Panc1 (cell line): ENCODE measurements around the gene COMMD9. TPM values are rescaled to one million over a fixed set of nuclear protein-coding genes. Genes with fewer than 3 reads are reported as not detected.

ENCODE experiments used
- ATAC-seq: fragments of 200-7000 bp; cut with Tn5 transposase; 2 replicates; pipeline ENCODE4 v1.9.1; 2020; ENCODE audit warnings: mild to moderate bottlenecking, moderate library complexity
- BruUV-seq: library from RNA; stranded (reverse); fragments of 400-500 nt; replicated peaks from 2 replicates; lab custom pipeline; 2021; lab: Mats Ljungman, UMichigan
- CTCF ChIA-PET: fragments of 300-600 bp; sonication (Branson Sonifier 250); formaldehyde crosslinking; loops from one replicate; lab custom pipeline; 2022; ENCODE audit warnings: antibody characterized with exemption; lab: Charles Lee
- POLR2A ChIA-PET: fragments of 300-600 bp; sonication (Branson Sonifier 250); formaldehyde crosslinking; loops from one replicate; lab custom pipeline; 2022; ENCODE audit warnings: antibody characterized with exemption; lab: Charles Lee
- DNase-seq: peaks from one replicate; pipeline ENCODE4 v3.0.0-alpha.2; 2010; ENCODE audit warnings: low read depth, low spot score
- H3K27ac ChIP-seq: 2 replicates; pipeline ENCODE4 v1.5.1; 2011; ENCODE audit warnings: mild to moderate bottlenecking, low read length, inconsistent platforms
- H3K27me3 ChIP-seq: fragments of 200-500 bp; sonication (Bioruptor generic); 2 replicates; pipeline ENCODE4 v1.6.0; 2014; ENCODE audit warnings: low read length, inconsistent platforms; ENCODE audit not compliant: control insufficient read depth, insufficient read depth
- H3K36me3 ChIP-seq: fragments of 200-500 bp; sonication (Bioruptor generic); 2 replicates; pipeline ENCODE4 v1.5.1; 2014; ENCODE audit warnings: inconsistent platforms, mild to moderate bottlenecking, low read length, moderate library complexity; ENCODE audit not compliant: control insufficient read depth, insufficient read depth
- H3K4me1 ChIP-seq: 2 replicates; pipeline ENCODE4 v1.5.1; 2011; ENCODE audit warnings: inconsistent platforms, mild to moderate bottlenecking, low read length, moderate library complexity; ENCODE audit not compliant: control insufficient read depth, insufficient read depth
- H3K4me3 ChIP-seq, 2 experiments: 2 replicates each; pipeline ENCODE4 v1.5.1; 2011 to 2012; ENCODE audit warnings: low read depth in 2 of 2, low read length in 2 of 2, mild to moderate bottlenecking in 2 of 2, inconsistent platforms in 1 of 2, moderate library complexity in 1 of 2
- H3K9me3 ChIP-seq: fragments of 200-500 bp; sonication (Bioruptor generic); 2 replicates; pipeline ENCODE4 v1.5.1; 2014; ENCODE audit warnings: low read depth, mild to moderate bottlenecking, inconsistent platforms, low read length, moderate library complexity; ENCODE audit not compliant: control insufficient read depth, insufficient read depth
- POLR2AphosphoS5 ChIP-seq: IDR thresholded peaks from 2 replicates; pipeline ENCODE4 v1.6.1; 2012; ENCODE audit warnings: mild to moderate bottlenecking, low read depth, low read length, moderate library complexity
- SIN3A ChIP-seq: IDR thresholded peaks from 2 replicates; pipeline ENCODE4 v1.6.1; 2012; ENCODE audit warnings: low read depth, mild to moderate bottlenecking, low read length, moderate library complexity, borderline replicate concordance; ENCODE audit not compliant: insufficient read depth
- TCF7L2 ChIP-seq: IDR thresholded peaks from 2 replicates; pipeline ENCODE4 v1.6.1; 2011; ENCODE audit warnings: mild to moderate bottlenecking, low read depth, low read length, inconsistent platforms
- in situ Hi-C: cut with HindIII; loops from 2 replicates; pipeline ENCODE4 v1.10.0; 2016; ENCODE audit warnings: low sequenced_read_pairs, low pct_unique_long_range_greater_than_20kb
- intact Hi-C: fragments of 100-400 bp; cut with micrococcal nuclease; formaldehyde crosslinking; loops from one replicate; pipeline ENCODE4 v1.10.0; 2022; ENCODE audit not compliant: unreplicated experiment
- total RNA-seq: library from RNA; stranded (reverse); gene quantifications from one replicate; pipeline ENCODE4 v1.2.1, GENCODE V29; 2021; ENCODE audit not compliant: unreplicated experiment
- TF ChIP-seq, protein P1 (sequence below): fragments of 450-650 bp; IDR thresholded peaks from 2 replicates; pipeline ENCODE4 v1.5.1; 2017; ENCODE audit warnings: mild to moderate bottlenecking
- TF ChIP-seq, protein P2 (sequence below), 2 experiments: IDR thresholded peaks; 2 replicates each; pipeline ENCODE4 v1.6.1; 2011 to 2012; ENCODE audit warnings: low read depth in 2 of 2, control low read depth in 1 of 2, low read length in 1 of 2, mild to moderate bottlenecking in 1 of 2, moderate library complexity in 1 of 2; ENCODE audit not compliant: insufficient read depth in 1 of 2

The COMMD9 gene
- total RNA-seq, 1 experiment from 2014 or later = 41.8 TPM

DNA sequence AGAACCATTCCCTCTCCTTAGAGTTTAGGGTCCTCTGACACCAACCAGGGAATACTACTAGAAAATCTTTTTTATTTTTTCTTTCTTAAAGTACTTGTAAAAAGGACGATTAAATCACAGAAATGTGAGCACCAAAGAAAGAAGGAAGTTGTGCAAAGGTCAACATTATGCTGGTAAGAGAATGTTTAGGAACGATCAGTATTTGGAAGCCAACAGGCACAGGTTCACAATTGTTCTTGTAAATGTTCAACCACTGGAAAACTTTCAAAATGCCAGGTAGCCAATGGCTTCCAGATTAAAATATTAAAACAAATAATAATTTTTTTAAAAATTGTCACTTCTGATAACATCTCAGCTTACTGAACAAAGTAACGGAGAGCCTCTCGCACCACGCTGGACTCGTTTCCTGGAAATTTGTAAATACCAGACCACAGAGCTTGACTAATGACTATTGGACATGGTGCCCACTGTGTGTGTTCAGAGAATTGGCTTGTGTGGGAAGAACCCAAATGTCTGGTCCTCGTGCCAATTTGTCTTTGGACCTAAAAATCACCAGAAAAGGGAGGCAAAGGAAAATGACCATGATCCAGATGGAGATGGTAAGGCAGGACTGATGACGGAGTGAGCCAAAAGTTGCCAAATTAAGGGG lies 20.8 kb downstream of the COMMD9 start:
- no TSS peak for BruUV-seq
- TF ChIP-seq SIN3A (no peak), POLR2AphosphoS5 (no peak), TCF7L2 (no peak)
- TF ChIP-seq, protein P1, sequence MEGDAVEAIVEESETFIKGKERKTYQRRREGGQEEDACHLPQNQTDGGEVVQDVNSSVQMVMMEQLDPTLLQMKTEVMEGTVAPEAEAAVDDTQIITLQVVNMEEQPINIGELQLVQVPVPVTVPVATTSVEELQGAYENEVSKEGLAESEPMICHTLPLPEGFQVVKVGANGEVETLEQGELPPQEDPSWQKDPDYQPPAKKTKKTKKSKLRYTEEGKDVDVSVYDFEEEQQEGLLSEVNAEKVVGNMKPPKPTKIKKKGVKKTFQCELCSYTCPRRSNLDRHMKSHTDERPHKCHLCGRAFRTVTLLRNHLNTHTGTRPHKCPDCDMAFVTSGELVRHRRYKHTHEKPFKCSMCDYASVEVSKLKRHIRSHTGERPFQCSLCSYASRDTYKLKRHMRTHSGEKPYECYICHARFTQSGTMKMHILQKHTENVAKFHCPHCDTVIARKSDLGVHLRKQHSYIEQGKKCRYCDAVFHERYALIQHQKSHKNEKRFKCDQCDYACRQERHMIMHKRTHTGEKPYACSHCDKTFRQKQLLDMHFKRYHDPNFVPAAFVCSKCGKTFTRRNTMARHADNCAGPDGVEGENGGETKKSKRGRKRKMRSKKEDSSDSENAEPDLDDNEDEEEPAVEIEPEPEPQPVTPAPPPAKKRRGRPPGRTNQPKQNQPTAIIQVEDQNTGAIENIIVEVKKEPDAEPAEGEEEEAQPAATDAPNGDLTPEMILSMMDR = no peak
- TF ChIP-seq, protein P2, sequence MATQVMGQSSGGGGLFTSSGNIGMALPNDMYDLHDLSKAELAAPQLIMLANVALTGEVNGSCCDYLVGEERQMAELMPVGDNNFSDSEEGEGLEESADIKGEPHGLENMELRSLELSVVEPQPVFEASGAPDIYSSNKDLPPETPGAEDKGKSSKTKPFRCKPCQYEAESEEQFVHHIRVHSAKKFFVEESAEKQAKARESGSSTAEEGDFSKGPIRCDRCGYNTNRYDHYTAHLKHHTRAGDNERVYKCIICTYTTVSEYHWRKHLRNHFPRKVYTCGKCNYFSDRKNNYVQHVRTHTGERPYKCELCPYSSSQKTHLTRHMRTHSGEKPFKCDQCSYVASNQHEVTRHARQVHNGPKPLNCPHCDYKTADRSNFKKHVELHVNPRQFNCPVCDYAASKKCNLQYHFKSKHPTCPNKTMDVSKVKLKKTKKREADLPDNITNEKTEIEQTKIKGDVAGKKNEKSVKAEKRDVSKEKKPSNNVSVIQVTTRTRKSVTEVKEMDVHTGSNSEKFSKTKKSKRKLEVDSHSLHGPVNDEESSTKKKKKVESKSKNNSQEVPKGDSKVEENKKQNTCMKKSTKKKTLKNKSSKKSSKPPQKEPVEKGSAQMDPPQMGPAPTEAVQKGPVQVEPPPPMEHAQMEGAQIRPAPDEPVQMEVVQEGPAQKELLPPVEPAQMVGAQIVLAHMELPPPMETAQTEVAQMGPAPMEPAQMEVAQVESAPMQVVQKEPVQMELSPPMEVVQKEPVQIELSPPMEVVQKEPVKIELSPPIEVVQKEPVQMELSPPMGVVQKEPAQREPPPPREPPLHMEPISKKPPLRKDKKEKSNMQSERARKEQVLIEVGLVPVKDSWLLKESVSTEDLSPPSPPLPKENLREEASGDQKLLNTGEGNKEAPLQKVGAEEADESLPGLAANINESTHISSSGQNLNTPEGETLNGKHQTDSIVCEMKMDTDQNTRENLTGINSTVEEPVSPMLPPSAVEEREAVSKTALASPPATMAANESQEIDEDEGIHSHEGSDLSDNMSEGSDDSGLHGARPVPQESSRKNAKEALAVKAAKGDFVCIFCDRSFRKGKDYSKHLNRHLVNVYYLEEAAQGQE (IDR thresholded peaks at IDR 0.05; ENCODE audit: insufficient read depth in 1 of 2, low read depth in 2 of 2, low read length in 1 of 2) = no peak
- in situ Hi-C loops = no loop called here
- intact Hi-C loops = loop anchor here (5.0 kb wide), 1 partner anchor 781 kb away; no protein-coding TSS in a partner anchor
- DNase-seq = no peak
- Histone ChIP-seq H3K4me3 (no peak overlapping the region), H3K27ac (no peak overlapping the region), H3K9me3 (no peaks in the 10 kb centered on the region), H3K4me1 (no peaks in the 10 kb centered on the region), H3K36me3 (no peaks in the 10 kb centered on the region), H3K27me3 (no peaks in the 10 kb centered on the region)
- no peak for ATAC-seq
- CTCF ChIA-PET = no interaction called here
- POLR2A ChIA-PET = interaction anchor here (0.6 kb wide), 1 partner anchor 447 kb away, joined by 9 read pairs; no protein-coding TSS in a partner anchor

DNA sequence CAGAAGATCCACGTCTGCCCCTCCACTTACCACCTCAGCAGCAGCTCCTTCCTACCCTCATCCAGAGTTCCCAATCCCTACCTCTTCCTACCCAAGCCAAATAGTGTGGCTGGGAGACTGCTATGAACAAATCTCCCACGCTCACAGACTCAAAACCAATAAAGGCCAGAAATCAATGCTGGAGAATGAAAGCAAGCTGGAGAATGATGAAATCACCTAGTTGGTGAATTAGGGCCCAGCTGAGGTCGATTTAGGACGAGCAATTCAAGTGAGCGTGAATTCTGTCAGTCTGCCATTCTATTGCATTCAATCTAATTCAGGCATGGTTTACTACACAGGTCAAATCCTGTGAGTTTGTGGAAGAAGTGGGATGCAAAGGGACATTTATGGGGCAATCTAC lies 22.5 kb downstream of the COMMD9 start:
- Histone ChIP-seq H3K27ac (no peak overlapping the region), H3K9me3 (no peaks in the 10 kb centered on the region), H3K4me3 (no peak overlapping the region), H3K27me3 (no peaks in the 10 kb centered on the region), H3K36me3 (no peaks in the 10 kb centered on the region), H3K4me1 (no peaks in the 10 kb centered on the region)
- in situ Hi-C loops = no loop called here
- CTCF ChIA-PET = interaction anchor here (1.1 to 1.2 kb wide), 3 partner anchors 135 to 445 kb away, joined by 3 to 7 read pairs (median 6); no protein-coding TSS in a partner anchor
- no TSS peak for BruUV-seq
- POLR2A ChIA-PET = no interaction called here
- intact Hi-C loops = loop anchor here (1.0 to 5.0 kb wide), 3 partner anchors 444 to 779 kb away; no protein-coding TSS in a partner anchor
- ATAC-seq (no peak), DNase-seq (no peak)
- TF ChIP-seq, protein P2 (IDR thresholded peaks at IDR 0.05; ENCODE audit: insufficient read depth in 1 of 2, low read depth in 2 of 2, low read length in 1 of 2) = no peak
- no peak for TF ChIP-seq TCF7L2
- TF ChIP-seq POLR2AphosphoS5 = no peak
- TF ChIP-seq SIN3A = no peak
- TF ChIP-seq, protein P1 = no peak
